BE2C (cell line): Measurements from ENCODE around the gene SSTR5.

Source experiments
- DNase-seq: peaks from one replicate; pipeline ENCODE4 v3.0.0-alpha.2; 2020
- H3K27me3 ChIP-seq: fragments of 250-450 bp; sonication (Bioruptor Pico); 2 replicates; pipeline ENCODE4 v1.5.1; 2020; ENCODE audit warnings: mild to moderate bottlenecking
- H3K36me3 ChIP-seq: fragments of 250-450 bp; sonication (Bioruptor Pico); 2 replicates; pipeline ENCODE4 v1.5.1; 2020; ENCODE audit warnings: mild to moderate bottlenecking
- H3K4me1 ChIP-seq: fragments of 250-450 bp; sonication (Bioruptor Pico); 2 replicates; pipeline ENCODE4 v1.5.1; 2020
- H3K4me3 ChIP-seq: 2 replicates; pipeline ENCODE4 v1.5.1; 2011; ENCODE audit warnings: low read depth, low read length
- H3K9me3 ChIP-seq: fragments of 250-450 bp; sonication (Bioruptor Pico); 2 replicates; pipeline ENCODE4 v1.5.1; 2020
- CTCF ChIP-seq: IDR thresholded peaks from 2 replicates; pipeline ENCODE4 v1.5.1; 2012; ENCODE audit warnings: mild to moderate bottlenecking, low read depth, low read length

The SSTR5 gene

GRCh38 chr16:1101573-1102332 lies 29.2 kb downstream of the SSTR5 start:
- H3K4me3 ChIP-seq = no peak overlapping the region
- no peaks in the 10 kb centered on the region for H3K36me3 ChIP-seq
- H3K9me3 ChIP-seq = no peaks in the 10 kb centered on the region
- H3K4me1 ChIP-seq = no peaks in the 10 kb centered on the region
- no peak for TF ChIP-seq CTCF
- no peak for DNase-seq
- peaks cover 82% of the 10 kb centered on the region for H3K27me3 ChIP-seq

- no peak for TF ChIP-seq CTCF
- H3K4me3 ChIP-seq = no peak overlapping the region
- H3K9me3 ChIP-seq = no peaks in the 10 kb centered on the region
- no peaks in the 10 kb centered on the region for H3K4me1 ChIP-seq
- no peaks in the 10 kb centered on the region for H3K36me3 ChIP-seq
- peaks cover 81% of the 10 kb centered on the region for H3K27me3 ChIP-seq
- DNase-seq = no peak
These were observed 29.8 kb downstream of the SSTR5 start for GRCh38 chr16:1102333-1102700.

- H3K27me3 ChIP-seq = peaks cover 81% of the 10 kb centered on the region
These were observed 30.5 kb downstream of the SSTR5 start for GRCh38 chr16:1102921-1103635.

GRCh38 chr16:1103636-1103980 lies 31.1 kb downstream of the SSTR5 start:
- Histone ChIP-seq H3K4me1 (no peaks in the 10 kb centered on the region), H3K27me3 (peaks cover 81% of the 10 kb centered on the region), H3K4me3 (no peak overlapping the region), H3K9me3 (no peaks in the 10 kb centered on the region), H3K36me3 (no peaks in the 10 kb centered on the region)
- no peak for TF ChIP-seq CTCF
- no peak for DNase-seq

More at GRCh38 chr16:1102921-1103635, 30.5 kb downstream of the SSTR5 start:
- no peaks in the 10 kb centered on the region for H3K36me3 ChIP-seq
- no peak overlapping the region for H3K4me3 ChIP-seq
- H3K9me3 ChIP-seq = no peaks in the 10 kb centered on the region
- no peaks in the 10 kb centered on the region for H3K4me1 ChIP-seq
- peak; percentile 47 for TF ChIP-seq CTCF
- DNase-seq = peak; percentile 75

GRCh38 chr16:1105888-1106620 lies 33.5 kb downstream of the SSTR5 start:
- Histone ChIP-seq H3K27me3 (peaks cover 75% of the 10 kb centered on the region), H3K9me3 (no peaks in the 10 kb centered on the region), H3K4me1 (no peaks in the 10 kb centered on the region), H3K36me3 (no peaks in the 10 kb centered on the region), H3K4me3 (no peak overlapping the region)
- DNase-seq = peak; percentile 89
- TF ChIP-seq CTCF = peak; percentile 76

GRCh38 chr16:1106659-1107058 lies 34.1 kb downstream of the SSTR5 start:
- Histone ChIP-seq H3K9me3 (no peaks in the 10 kb centered on the region), H3K4me3 (no peak overlapping the region), H3K4me1 (no peaks in the 10 kb centered on the region), H3K27me3 (peaks cover 70% of the 10 kb centered on the region), H3K36me3 (no peaks in the 10 kb centered on the region)
- DNase-seq = no peak
- no peak for TF ChIP-seq CTCF
